Measurements from ENCODE around the gene TDRD3. TPM values are rescaled to one million over a fixed set of nuclear protein-coding genes. Genes with fewer than 3 reads are reported as not detected.

Gene TDRD3
- total RNA-seq, 4 donors from 2014 or later: 14.5 to 33.8 (median 16.1) TPM

GRCh38 chr13:60397704-60398378 lies 821 bp downstream of the TDRD3 start:
- 1 to 2% methylated on average over 13 to 27 of the region's 43 CpGs for WGBS, 2 donors
- H3K9me3 ChIP-seq: no peaks in the 10 kb centered on the region
- H3K27me3 ChIP-seq: no peaks in the 10 kb centered on the region
- no peaks in the 10 kb centered on the region for H3K36me3 ChIP-seq
- peaks cover 3 to 37% (median 12%) of the 10 kb centered on the region in 3 donors for H3K4me1 ChIP-seq
- H3K27ac ChIP-seq: peak overlapping the region; percentile 97 to 99 (median 99)
- peak; percentile 7 for DNase-seq
- no peak for TF ChIP-seq CTCF (IDR thresholded peaks at IDR 0.05)
- no peak for TF ChIP-seq POLR2A (IDR thresholded peaks at IDR 0.05)
- peak overlapping the region; percentile 67 to 87 (median 80) for H3K4me3 ChIP-seq
- intact Hi-C loops (cut with DNase I): no loop called here

GRCh38 chr13:60398379-60398891 lies 1.4 kb downstream of the TDRD3 start:
- Histone ChIP-seq H3K27me3 (no peaks in the 10 kb centered on the region), H3K9me3 (no peaks in the 10 kb centered on the region), H3K4me1 (peaks cover 3 to 37% (median 12%) of the 10 kb centered on the region in 3 donors), H3K27ac (peak overlapping the region; percentile 97 to 99 (median 99)), H3K36me3 (no peaks in the 10 kb centered on the region), H3K4me3 (peak overlapping the region; percentile 67 to 87 (median 80))
- TF ChIP-seq CTCF (IDR thresholded peaks at IDR 0.05) (no peak), POLR2A (IDR thresholded peaks at IDR 0.05) (no peak)
- intact Hi-C loops (cut with DNase I): no loop called here
- WGBS, 2 donors: 21 to 40% methylated on average over 6 of the region's 6 CpGs
- DNase-seq: no peak

- 29 to 45% methylated on average over 6 of the region's 6 CpGs for WGBS, 2 donors
- Histone ChIP-seq H3K4me1 (peaks cover 3 to 37% (median 12%) of the 10 kb centered on the region in 3 donors), H3K9me3 (no peaks in the 10 kb centered on the region), H3K4me3 (peak overlapping the region in 3 of 4 donors; percentile 74 to 87 (median 86)), H3K36me3 (no peaks in the 10 kb centered on the region), H3K27ac (peak overlapping the region; percentile 97 to 99 (median 99)), H3K27me3 (no peaks in the 10 kb centered on the region)
- intact Hi-C loops (cut with DNase I): no loop called here
- no peak for TF ChIP-seq POLR2A (IDR thresholded peaks at IDR 0.05)
- no peak for TF ChIP-seq CTCF (IDR thresholded peaks at IDR 0.05)
- DNase-seq: no peak
Observed at GRCh38 chr13:60398907-60399589, 2.0 kb downstream of the TDRD3 start.

- no peak for DNase-seq
- intact Hi-C loops (cut with DNase I): no loop called here
Observed at GRCh38 chr13:60402022-60402421, 5.0 kb downstream of the TDRD3 start.

More at GRCh38 chr13:60402022-60402421, 5.0 kb downstream of the TDRD3 start:
- H3K27ac ChIP-seq: no peak overlapping the region
- H3K36me3 ChIP-seq: no peaks in the 10 kb centered on the region
- no peak for TF ChIP-seq CTCF (IDR thresholded peaks at IDR 0.05)
- no peak for TF ChIP-seq POLR2A (IDR thresholded peaks at IDR 0.05)
- H3K4me1 ChIP-seq: peaks cover 3 to 30% (median 12%) of the 10 kb centered on the region in 3 donors
- H3K9me3 ChIP-seq: no peaks in the 10 kb centered on the region
- H3K27me3 ChIP-seq: no peaks in the 10 kb centered on the region
- H3K4me3 ChIP-seq: no peak overlapping the region

Measured in esophagus squamous epithelium (tissue), 5 donors.